PFSK-1 (cell line): ENCODE results near the gene KIAA0319L.

ENCODE experiments used
- FOXP2 ChIP-seq: optimal IDR thresholded peaks from 2 replicates; pipeline ENCODE3; 2011; ENCODE audit warnings: borderline replicate concordance, control low read depth, inconsistent platforms; ENCODE audit not compliant: insufficient read depth; ENCODE audit errors: extremely low read length, extremely low read depth
- POLR2AphosphoS5 ChIP-seq: IDR thresholded peaks from 2 replicates; pipeline ENCODE4 v1.6.1; 2012; ENCODE audit warnings: low read depth, mild to moderate bottlenecking, control low read depth, low read length, moderate library complexity
- SIN3A ChIP-seq: IDR thresholded peaks from 2 replicates; pipeline ENCODE4 v1.6.1; 2012; ENCODE audit warnings: mild to moderate bottlenecking, low read length, moderate library complexity, borderline replicate concordance; ENCODE audit not compliant: insufficient read depth
- TAF1 ChIP-seq: IDR thresholded peaks from 2 replicates; pipeline ENCODE4 v1.6.1; 2012; ENCODE audit warnings: low read length, control low read depth, borderline replicate concordance; ENCODE audit not compliant: insufficient read depth
- TF ChIP-seq, protein P1 (sequence below), 2 experiments: IDR thresholded peaks; 2 replicates each; pipeline versions ENCODE4 v1.6.1 to v1.8.0; 2011 to 2012; ENCODE audit warnings: low read depth in 2 of 2, low read length in 2 of 2, control low read depth in 1 of 2, inconsistent platforms in 1 of 2, mild to moderate bottlenecking in 1 of 2, moderate library complexity in 1 of 2; ENCODE audit not compliant: insufficient read depth in 1 of 2

DNA sequence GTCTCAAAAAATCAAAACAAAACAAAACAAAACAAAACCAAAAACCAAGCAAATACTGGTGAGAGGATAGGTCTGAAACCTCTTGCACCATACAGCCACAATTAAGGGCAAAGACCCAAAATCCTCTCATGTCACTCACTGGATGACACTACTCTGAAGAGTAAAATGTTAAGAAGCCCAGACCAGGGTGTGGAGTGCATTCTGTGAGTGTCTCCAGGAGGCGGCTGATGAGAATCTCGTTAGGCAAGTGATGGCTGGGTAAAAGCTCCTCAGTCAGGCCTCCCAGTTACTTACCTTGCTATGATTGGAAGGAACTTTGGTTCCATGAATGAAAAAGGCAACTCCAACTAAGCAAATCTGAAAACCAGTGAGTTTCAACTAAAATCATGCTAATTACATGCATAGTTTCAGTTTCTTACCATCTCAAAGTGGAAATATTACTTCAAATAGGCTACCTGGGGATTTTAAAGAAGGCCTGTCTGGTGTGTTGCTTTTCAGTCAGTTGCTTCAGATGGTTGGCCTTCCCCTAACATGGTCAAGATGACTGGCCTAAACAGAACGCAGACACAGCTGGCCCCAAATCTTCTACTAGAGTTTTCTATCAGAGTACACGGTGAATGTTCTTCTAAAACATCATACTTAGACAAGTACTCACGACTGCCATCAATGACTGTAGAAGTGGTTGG, 95.1 kb downstream of the KIAA0319L start:
- TF ChIP-seq TAF1 (no peak), POLR2AphosphoS5 (no peak), SIN3A (no peak), FOXP2 (no peak)
- TF ChIP-seq, protein P1, sequence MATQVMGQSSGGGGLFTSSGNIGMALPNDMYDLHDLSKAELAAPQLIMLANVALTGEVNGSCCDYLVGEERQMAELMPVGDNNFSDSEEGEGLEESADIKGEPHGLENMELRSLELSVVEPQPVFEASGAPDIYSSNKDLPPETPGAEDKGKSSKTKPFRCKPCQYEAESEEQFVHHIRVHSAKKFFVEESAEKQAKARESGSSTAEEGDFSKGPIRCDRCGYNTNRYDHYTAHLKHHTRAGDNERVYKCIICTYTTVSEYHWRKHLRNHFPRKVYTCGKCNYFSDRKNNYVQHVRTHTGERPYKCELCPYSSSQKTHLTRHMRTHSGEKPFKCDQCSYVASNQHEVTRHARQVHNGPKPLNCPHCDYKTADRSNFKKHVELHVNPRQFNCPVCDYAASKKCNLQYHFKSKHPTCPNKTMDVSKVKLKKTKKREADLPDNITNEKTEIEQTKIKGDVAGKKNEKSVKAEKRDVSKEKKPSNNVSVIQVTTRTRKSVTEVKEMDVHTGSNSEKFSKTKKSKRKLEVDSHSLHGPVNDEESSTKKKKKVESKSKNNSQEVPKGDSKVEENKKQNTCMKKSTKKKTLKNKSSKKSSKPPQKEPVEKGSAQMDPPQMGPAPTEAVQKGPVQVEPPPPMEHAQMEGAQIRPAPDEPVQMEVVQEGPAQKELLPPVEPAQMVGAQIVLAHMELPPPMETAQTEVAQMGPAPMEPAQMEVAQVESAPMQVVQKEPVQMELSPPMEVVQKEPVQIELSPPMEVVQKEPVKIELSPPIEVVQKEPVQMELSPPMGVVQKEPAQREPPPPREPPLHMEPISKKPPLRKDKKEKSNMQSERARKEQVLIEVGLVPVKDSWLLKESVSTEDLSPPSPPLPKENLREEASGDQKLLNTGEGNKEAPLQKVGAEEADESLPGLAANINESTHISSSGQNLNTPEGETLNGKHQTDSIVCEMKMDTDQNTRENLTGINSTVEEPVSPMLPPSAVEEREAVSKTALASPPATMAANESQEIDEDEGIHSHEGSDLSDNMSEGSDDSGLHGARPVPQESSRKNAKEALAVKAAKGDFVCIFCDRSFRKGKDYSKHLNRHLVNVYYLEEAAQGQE (IDR thresholded peaks at IDR 0.05; ENCODE audit: insufficient read depth in 1 of 2, low read depth in 2 of 2, low read length in 2 of 2), result no peak
